Esophagus squamous epithelium (tissue), 4 donors: ENCODE measurements around the gene SFXN5.

ENCODE experiments used
- POLR2A ChIP-seq, 4 donors: fragments of 450-650 bp; IDR thresholded peaks; one replicate each; pipeline ENCODE4 v1.6.1; 2017; ENCODE audit warnings: antibody characterized with exemption in 4 of 4, mild to moderate bottlenecking in 4 of 4, moderate library complexity in 3 of 4
- TF ChIP-seq, protein P1 (sequence below), 6 experiments: fragments of 450-650 bp in 4 of 6; fragments of 200-600 bp in 2 of 6; sonication (generic) in 2 of 6; IDR thresholded peaks; one replicate each; pipeline ENCODE4 v1.5.1; 2016 to 2019; ENCODE audit warnings: antibody characterized with exemption in 6 of 6, mild to moderate bottlenecking in 4 of 6, moderate library complexity in 4 of 6

DNA sequence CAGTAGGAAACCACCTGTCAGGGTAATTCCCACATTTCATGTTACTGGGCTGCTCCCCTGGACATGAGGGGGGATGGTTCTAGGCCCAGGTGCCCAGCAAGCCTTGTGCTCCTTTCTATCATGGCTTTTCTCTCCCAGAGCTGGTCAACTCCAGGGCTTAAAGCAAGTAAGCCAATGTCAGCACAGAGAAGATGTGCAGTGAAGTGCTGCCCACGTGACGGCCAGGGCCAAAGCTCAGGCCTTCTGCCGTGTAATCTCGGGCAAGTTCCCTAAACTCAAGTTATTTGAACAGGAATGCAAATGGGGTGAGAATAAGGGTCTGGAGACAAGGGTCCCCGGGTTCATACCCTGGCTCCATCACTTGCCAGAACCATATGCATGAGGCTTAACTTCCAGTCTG, 16.5 kb downstream of the SFXN5 start:
- TF ChIP-seq, protein P1, sequence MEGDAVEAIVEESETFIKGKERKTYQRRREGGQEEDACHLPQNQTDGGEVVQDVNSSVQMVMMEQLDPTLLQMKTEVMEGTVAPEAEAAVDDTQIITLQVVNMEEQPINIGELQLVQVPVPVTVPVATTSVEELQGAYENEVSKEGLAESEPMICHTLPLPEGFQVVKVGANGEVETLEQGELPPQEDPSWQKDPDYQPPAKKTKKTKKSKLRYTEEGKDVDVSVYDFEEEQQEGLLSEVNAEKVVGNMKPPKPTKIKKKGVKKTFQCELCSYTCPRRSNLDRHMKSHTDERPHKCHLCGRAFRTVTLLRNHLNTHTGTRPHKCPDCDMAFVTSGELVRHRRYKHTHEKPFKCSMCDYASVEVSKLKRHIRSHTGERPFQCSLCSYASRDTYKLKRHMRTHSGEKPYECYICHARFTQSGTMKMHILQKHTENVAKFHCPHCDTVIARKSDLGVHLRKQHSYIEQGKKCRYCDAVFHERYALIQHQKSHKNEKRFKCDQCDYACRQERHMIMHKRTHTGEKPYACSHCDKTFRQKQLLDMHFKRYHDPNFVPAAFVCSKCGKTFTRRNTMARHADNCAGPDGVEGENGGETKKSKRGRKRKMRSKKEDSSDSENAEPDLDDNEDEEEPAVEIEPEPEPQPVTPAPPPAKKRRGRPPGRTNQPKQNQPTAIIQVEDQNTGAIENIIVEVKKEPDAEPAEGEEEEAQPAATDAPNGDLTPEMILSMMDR (IDR thresholded peaks at IDR 0.05): no peak
- TF ChIP-seq POLR2A (IDR thresholded peaks at IDR 0.05): no peak
